Heart right ventricle (tissue), 16 donors: ENCODE results near the gene POU2F3. TPM values are rescaled to one million over a fixed set of nuclear protein-coding genes. Genes with fewer than 3 reads are reported as not detected.

Source experiments
- ATAC-seq, 8 donors: fragments of 200-7000 bp; cut with Tn5 transposase; one replicate each; pipeline ENCODE4 v1.9.1; 2020; ENCODE audit warnings: mild to moderate bottlenecking in 8 of 8, moderate library complexity in 8 of 8, moderate number of reproducible peaks in 1 of 8
- DNase-seq, 2 donors: peaks; one replicate each; pipeline ENCODE4 v3.0.0-alpha.2; 2020
- H3K27ac ChIP-seq, 10 donors: fragments of 200-600 bp; sonication (generic) in 2 of 10; one replicate each; pipeline versions ENCODE4 v1.5.0 to v1.8.0; 2020 to 2022; ENCODE audit warnings: mild to moderate bottlenecking in 3 of 10
- H3K27me3 ChIP-seq, 7 donors: fragments of 200-600 bp; one replicate each; pipeline ENCODE4 v1.8.0; 2021 to 2022; ENCODE audit warnings: mild to moderate bottlenecking in 2 of 7
- H3K36me3 ChIP-seq, 9 donors: fragments of 200-600 bp; sonication (generic) in 1 of 9; one replicate each; pipeline versions ENCODE4 v1.5.0 to v1.8.0; 2020 to 2022; ENCODE audit warnings: mild to moderate bottlenecking in 2 of 9
- H3K4me1 ChIP-seq, 9 donors: fragments of 200-600 bp; sonication (generic) in 1 of 9; one replicate each; pipeline versions ENCODE4 v1.5.0 to v1.8.0; 2020 to 2022; ENCODE audit warnings: mild to moderate bottlenecking in 4 of 9
- H3K4me3 ChIP-seq, 10 donors: fragments of 200-600 bp; sonication (generic) in 2 of 10; one replicate each; pipeline versions ENCODE4 v1.5.0 to v1.8.0; 2020 to 2022; ENCODE audit warnings: mild to moderate bottlenecking in 7 of 10, moderate library complexity in 2 of 10
- H3K9me3 ChIP-seq, 11 donors: fragments of 200-600 bp in 10 of 11; sonication (generic) in 2 of 11; one replicate each; pipeline versions ENCODE4 v1.5.0 to v1.8.0; 2013 to 2022; ENCODE audit warnings: mild to moderate bottlenecking in 2 of 11, control low read depth in 1 of 11, moderate library complexity in 1 of 11
- WGBS, 2 donors: extraction: QIAGEN DNeasy Blood & Tissue Kit; methylation state at CpG; one replicate each; pipeline ENCODE4 v1.1.7; 2013; ENCODE audit warnings: inconsistent platforms in 1 of 2; 5-methylcytosine and 5-hydroxymethylcytosine counted together
- intact Hi-C, 10 donors: fragments of 100-400 bp; cut with DNase I; formaldehyde crosslinking; loops; one replicate each; pipeline versions ENCODE4 v1.11.1 to v1.14.2; 2022
- polyA plus RNA-seq, 2 donors: library from polyadenylated mRNA; stranded (reverse); fragments of 200-250 nt; gene quantifications; one replicate each; pipeline ENCODE4 v1.2.3, GENCODE V29; 2013
- total RNA-seq, 10 donors: library from RNA; stranded (reverse); fragmentation: NEBNext Ultra II Directional in 3 of 10; extraction: Animal tissue kit (Norgen Biotek cat#: 25700) in 3 of 10; gene quantifications; one replicate each; pipeline versions ENCODE4 v1.2.1 to v1.2.4, GENCODE V29; 2021 to 2023
- TF ChIP-seq, protein P1 (sequence below), 9 donors: fragments of 200-600 bp; sonication (generic) in 2 of 9; IDR thresholded peaks; one replicate each; pipeline versions ENCODE4 v1.5.0 to v1.8.0; 2021 to 2022; ENCODE audit warnings: antibody characterized with exemption in 9 of 9, mild to moderate bottlenecking in 5 of 9, moderate library complexity in 1 of 9
- donor health status: Arrhythmogenic right ventricular cardiomyopathy.
- donor health status: ischemic (EF 13 %, LVEDD 7.1; RV severe dilation, severe dysfunction).
- donor health status: healthy with polysubstance abuse.
- donor health status: DM: no; HTN: yes; CAD: no.
- donor health status: DM: no; HTN: no; CAD: no.
- donor health status: ischemic (EF 25% LVEDD 6.9; RV normal size, moderate dysfunction).
- donor health status: ischemic (EF 25% LVEDD 5.7; RV mildly dilated, moderate dysfunction).
- donor health status: healthy.
- donor health status: DM: yes; HTN: yes; CAD: no.
- donor health status: Ischemic cardiomyopathy.
- donor health status: ischemic (EF 35%, LVEDD 5.7; RV mildly dilated, moderate dysfunction).
- donor health status: nonischemic (EF 11% LVEDD 7.7; RV severe dilation, severe dysfunction).
- donor health status: DM: yes; HTN: yes; CAD: no.
- donor health status: PGD.
- donor health status: ischemic (EF 29% LVEDD 5.4; RV normal size, mild dysfunction).
- donor health status: nonischemic (EF 23%, LVEDD 6.1; RV moderate dilation, normal function).

The POU2F3 gene
- total and polyA plus RNA-seq, 12 donors: 0.03 to 0.15 TPM; not detected in 10

DNA sequence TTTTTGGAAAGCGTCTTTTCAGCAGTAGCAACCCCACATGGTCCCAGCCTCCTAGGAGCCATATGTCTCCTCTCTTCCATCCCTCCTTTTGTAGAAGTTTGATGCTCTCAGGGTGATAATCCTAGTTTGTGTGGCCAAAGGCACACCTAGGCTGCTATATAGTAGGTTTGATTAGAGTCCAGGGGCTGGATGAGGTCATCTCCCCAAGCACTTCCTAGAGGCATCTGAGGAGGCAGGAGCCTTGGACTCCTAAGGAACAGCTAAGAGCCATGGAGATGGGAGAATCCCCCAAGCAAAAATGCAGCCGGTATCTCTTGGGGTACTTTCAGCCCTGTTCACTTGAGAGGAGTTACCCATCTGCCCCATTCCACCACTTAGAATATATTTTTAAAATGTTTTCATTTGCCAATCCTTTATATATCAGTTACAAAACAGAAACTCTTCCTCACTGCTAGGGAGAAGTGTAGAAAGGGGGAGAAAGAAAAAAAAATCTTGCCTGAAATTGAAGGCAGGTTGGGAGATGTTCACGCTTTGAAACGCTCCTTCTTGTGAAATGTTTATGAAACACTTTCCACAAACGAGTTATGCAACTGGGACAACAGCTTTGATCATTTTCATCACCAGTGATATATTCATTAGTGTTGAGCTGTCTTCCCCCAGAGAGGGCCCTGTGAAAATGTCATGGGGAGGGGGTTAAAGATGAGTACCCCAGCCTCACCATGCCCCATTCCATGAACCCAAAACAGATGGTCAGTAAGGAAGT, 53.3 kb downstream of the POU2F3 start:
- ATAC-seq (no peak), DNase-seq (no peak)
- Histone ChIP-seq H3K27me3 (peaks cover 0 to 63% (median 43%) of the 10 kb centered on the region in 7 donors), H3K36me3 (no peaks in the 10 kb centered on the region), H3K9me3 (no peaks in the 10 kb centered on the region), H3K4me1 (peaks cover 0 to 8% (median 0%) of the 10 kb centered on the region in 9 donors), H3K27ac (no peak overlapping the region), H3K4me3 (no peak overlapping the region)
- intact Hi-C loops: no loop called here
- 81 to 82% methylated on average over 5 of the region's 5 CpGs for WGBS, 2 donors
- TF ChIP-seq, protein P1, sequence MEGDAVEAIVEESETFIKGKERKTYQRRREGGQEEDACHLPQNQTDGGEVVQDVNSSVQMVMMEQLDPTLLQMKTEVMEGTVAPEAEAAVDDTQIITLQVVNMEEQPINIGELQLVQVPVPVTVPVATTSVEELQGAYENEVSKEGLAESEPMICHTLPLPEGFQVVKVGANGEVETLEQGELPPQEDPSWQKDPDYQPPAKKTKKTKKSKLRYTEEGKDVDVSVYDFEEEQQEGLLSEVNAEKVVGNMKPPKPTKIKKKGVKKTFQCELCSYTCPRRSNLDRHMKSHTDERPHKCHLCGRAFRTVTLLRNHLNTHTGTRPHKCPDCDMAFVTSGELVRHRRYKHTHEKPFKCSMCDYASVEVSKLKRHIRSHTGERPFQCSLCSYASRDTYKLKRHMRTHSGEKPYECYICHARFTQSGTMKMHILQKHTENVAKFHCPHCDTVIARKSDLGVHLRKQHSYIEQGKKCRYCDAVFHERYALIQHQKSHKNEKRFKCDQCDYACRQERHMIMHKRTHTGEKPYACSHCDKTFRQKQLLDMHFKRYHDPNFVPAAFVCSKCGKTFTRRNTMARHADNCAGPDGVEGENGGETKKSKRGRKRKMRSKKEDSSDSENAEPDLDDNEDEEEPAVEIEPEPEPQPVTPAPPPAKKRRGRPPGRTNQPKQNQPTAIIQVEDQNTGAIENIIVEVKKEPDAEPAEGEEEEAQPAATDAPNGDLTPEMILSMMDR (IDR thresholded peaks at IDR 0.05): no peak

- intact Hi-C loops: no loop called here
- Histone ChIP-seq H3K36me3 (no peaks in the 10 kb centered on the region), H3K4me1 (peaks cover 0 to 8% (median 0%) of the 10 kb centered on the region in 9 donors), H3K4me3 (no peak overlapping the region), H3K27me3 (peaks cover 0 to 71% (median 48%) of the 10 kb centered on the region in 7 donors), H3K27ac (no peak overlapping the region), H3K9me3 (no peaks in the 10 kb centered on the region)
- no peak for ATAC-seq
- DNase-seq: no peak
- 67 to 81% methylated on average over 5 of the region's 5 CpGs for WGBS, 2 donors
- TF ChIP-seq, protein P1 (IDR thresholded peaks at IDR 0.05): no peak
Measured at GRCh38 chr11:120294096-120294495, 54.2 kb downstream of the POU2F3 start.

DNA sequence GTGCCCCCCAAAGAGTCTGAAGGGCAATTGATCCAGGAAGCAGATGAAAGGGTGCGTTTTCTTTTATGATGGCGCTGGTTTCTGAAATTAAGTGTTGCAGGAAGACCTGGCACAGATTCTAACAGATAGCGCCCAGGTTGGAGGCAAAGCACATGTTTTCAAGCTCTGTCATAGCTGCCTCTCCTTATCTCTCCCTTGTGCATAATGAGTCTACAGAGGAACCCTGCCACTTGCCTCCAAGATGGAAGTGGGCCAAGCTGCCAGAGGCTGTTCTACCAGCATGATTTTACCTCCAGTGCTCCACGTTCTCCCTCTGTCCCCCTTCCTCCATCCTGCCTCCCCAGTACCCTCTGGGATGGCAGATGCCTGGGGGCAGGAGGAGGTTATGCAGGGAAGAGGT, 55.2 kb downstream of the POU2F3 start:
- peak in 4 of 8 donors; percentile 39 to 55 (median 44) for ATAC-seq
- WGBS, 2 donors: 17 to 45% methylated on average over 4 of the region's 4 CpGs

DNA sequence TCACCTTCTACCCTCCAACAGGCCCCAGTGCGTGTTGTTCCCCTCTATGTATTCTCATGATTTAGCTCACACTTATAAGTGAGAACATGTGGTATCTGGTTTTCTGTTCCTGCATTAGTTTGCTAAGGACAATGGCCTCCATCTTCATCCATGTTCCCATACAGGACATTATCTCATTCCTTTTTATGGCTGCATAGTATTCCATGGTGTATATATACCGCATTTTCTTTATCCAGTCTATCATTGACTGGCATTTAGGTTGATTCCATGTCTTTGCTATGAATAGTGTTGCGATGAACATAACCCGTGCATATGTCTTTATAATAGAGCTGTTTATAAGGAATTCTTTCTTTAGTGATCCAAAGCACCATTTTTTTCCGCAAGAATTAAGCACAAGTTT, 56.6 kb downstream of the POU2F3 start:
- no peak overlapping the region for H3K27ac ChIP-seq
- 98 to 100% methylated on average over 5 of the region's 5 CpGs for WGBS, 2 donors
- no peaks in the 10 kb centered on the region for H3K36me3 ChIP-seq
- H3K4me3 ChIP-seq: no peak overlapping the region
- no peak for DNase-seq
- ATAC-seq: no peak
- H3K9me3 ChIP-seq: no peaks in the 10 kb centered on the region
- TF ChIP-seq, protein P1 (IDR thresholded peaks at IDR 0.05): no peak
- intact Hi-C loops: loop anchor here in 2 of 10 donors (5.0 kb wide), 1 partner anchor 124 kb away; no protein-coding TSS in a partner anchor
- H3K27me3 ChIP-seq: peaks cover 0 to 70% (median 47%) of the 10 kb centered on the region in 7 donors
- peaks cover 0 to 14% (median 0%) of the 10 kb centered on the region in 9 donors for H3K4me1 ChIP-seq

More for the DNA sequence above, 55.2 kb downstream of the POU2F3 start:
- no peaks in the 10 kb centered on the region for H3K36me3 ChIP-seq
- H3K4me3 ChIP-seq: no peak overlapping the region
- DNase-seq: no peak
- no peak overlapping the region for H3K27ac ChIP-seq
- intact Hi-C loops: loop anchor here in 2 of 10 donors (5.0 kb wide), 1 partner anchor 123 kb away; no protein-coding TSS in a partner anchor
- TF ChIP-seq, protein P1 (IDR thresholded peaks at IDR 0.05): no peak
- peaks cover 0 to 13% (median 0%) of the 10 kb centered on the region in 9 donors for H3K4me1 ChIP-seq
- H3K27me3 ChIP-seq: peaks cover 0 to 79% (median 51%) of the 10 kb centered on the region in 7 donors
- H3K9me3 ChIP-seq: no peaks in the 10 kb centered on the region
